K562 (cell line): ENCODE results near the gene QARS1. TPM values are rescaled to one million over a fixed set of nuclear protein-coding genes. Genes with fewer than 3 reads are reported as not detected.

ENCODE experiments used
- ATAC-seq: fragments of 200-7000 bp; cut with Tn5 transposase; 3 replicates; pipeline ENCODE4 v1.9.1; 2020; ENCODE audit warnings: moderate library complexity
- BruUV-seq: library from RNA; stranded (reverse); fragments of 400-500 nt; replicated peaks from 2 replicates; lab custom pipeline; 2021; lab: Mats Ljungman, UMichigan
- CTCF ChIA-PET: fragments of 300-600 bp; formaldehyde crosslinking; extraction: SDS; loops from one replicate; lab custom pipeline; 2021; ENCODE audit warnings: low intra/inter-chr PET ratio; lab: Yijun Ruan, JAX
- POLR2A ChIA-PET: fragments of 300-600, 350-650 bp; sonication (Branson Sonifier 250); formaldehyde crosslinking; extraction: SDS; loops from one replicate; lab custom pipeline; 2021; ENCODE audit warnings: antibody characterized with exemption, inconsistent platforms; lab: Yijun Ruan, JAX
- DNase-seq, 4 experiments: peaks; one replicate each; pipeline versions ENCODE4 v3.0.0 to v3.0.0-alpha.2; 2011 to 2018; ENCODE audit warnings: low spot score in 3 of 4, mixed read lengths in 3 of 4; ENCODE audit errors: extremely low read depth in 1 of 4
- FAIRE-seq: peaks from 2 replicates; lab custom pipeline; 2011; peaks lifted over from hg19 to GRCh38; lab: Jason Lieb, UNC
- H2AFZ ChIP-seq: 2 replicates; pipeline ENCODE4 v1.6.0; 2011; ENCODE audit warnings: low read depth, low read length, control low read depth, inconsistent platforms
- H3K27ac ChIP-seq: fragments of 200-600 bp; 3 replicates; pipeline ENCODE4 v1.8.0; 2011; ENCODE audit warnings: low read depth, mild to moderate bottlenecking, control low read depth, inconsistent platforms, low read length, moderate library complexity, mixed read lengths; ENCODE audit errors: extremely low read depth
- H3K27me3 ChIP-seq, 2 experiments: fragments of 300-600 bp in 1 of 2; 2 replicates in 1 of 2; 3 replicates in 1 of 2; pipeline versions ENCODE4 v1.6.0 to v1.8.0; 2011; ENCODE audit warnings: inconsistent platforms in 2 of 2, low read length in 2 of 2, mild to moderate bottlenecking in 1 of 2, mixed read lengths in 1 of 2, moderate library complexity in 1 of 2; ENCODE audit not compliant: control insufficient read depth in 2 of 2, insufficient read depth in 2 of 2
- H3K36me3 ChIP-seq: fragments of 300-600 bp; 3 replicates; pipeline ENCODE4 v1.8.0; 2011; ENCODE audit warnings: mild to moderate bottlenecking, low read length, inconsistent platforms; ENCODE audit not compliant: control insufficient read depth, insufficient read depth
- H3K4me1 ChIP-seq, 2 experiments: fragments of 200-600 bp in 1 of 2; replicated peaks in 1 of 2; 2 replicates in 1 of 2; 3 replicates in 1 of 2; pipeline versions ENCODE4 v1.5.1 to v1.8.0; 2011; ENCODE audit warnings: inconsistent platforms in 2 of 2, low read length in 2 of 2, mild to moderate bottlenecking in 1 of 2, mixed read lengths in 1 of 2, moderate library complexity in 1 of 2; ENCODE audit not compliant: control insufficient read depth in 2 of 2, insufficient read depth in 2 of 2
- H3K4me2 ChIP-seq: 2 replicates; pipeline ENCODE4 v1.6.1; 2011; ENCODE audit warnings: low read length, control low read depth, inconsistent platforms, mixed read lengths; ENCODE audit not compliant: insufficient read depth
- H3K4me3 ChIP-seq: fragments of 200-600 bp; sonication (generic), shearing (Covaris generic); 2 replicates; pipeline ENCODE4 v1.5.1; 2016; ENCODE audit warnings: control low read depth, inconsistent platforms
- H3K79me2 ChIP-seq: fragments of 200-600 bp; 3 replicates; pipeline ENCODE4 v1.8.0; 2011; ENCODE audit warnings: low read length, inconsistent platforms; ENCODE audit not compliant: control insufficient read depth, insufficient read depth
- H3K9ac ChIP-seq, 2 experiments: 2 replicates each; pipeline versions ENCODE4 v1.6.0 to v1.6.1; 2011; ENCODE audit warnings: low read depth in 2 of 2, low read length in 2 of 2, control low read depth in 1 of 2, inconsistent platforms in 1 of 2, mild to moderate bottlenecking in 1 of 2, mixed read lengths in 1 of 2; ENCODE audit not compliant: insufficient read depth in 1 of 2
- H3K9me1 ChIP-seq: one replicate; pipeline ENCODE4 v1.6.0; 2011; ENCODE audit warnings: inconsistent platforms, mild to moderate bottlenecking, low read length, moderate library complexity; ENCODE audit not compliant: control insufficient read depth, insufficient read depth
- H3K9me3 ChIP-seq: replicated peaks from 2 replicates; pipeline ENCODE4 v1.5.1; 2011; ENCODE audit warnings: low read depth, low read length, inconsistent platforms; ENCODE audit not compliant: control insufficient read depth, insufficient read depth
- H4K20me1 ChIP-seq: replicated peaks from 2 replicates; pipeline ENCODE4 v1.6.1; 2011; ENCODE audit warnings: low read length, inconsistent platforms, mixed read lengths; ENCODE audit not compliant: control insufficient read depth, insufficient read depth
- ARID3B ChIP-seq: fragments of 250-450 bp; sonication (Bioruptor Pico); IDR thresholded peaks from 2 replicates; pipeline ENCODE4 v1.4.0; 2020; ENCODE audit warnings: borderline replicate concordance
- BCOR ChIP-seq: fragments of 450-650 bp; IDR thresholded peaks from 2 replicates; pipeline ENCODE4 v1.6.1; 2016
- KLF6 ChIP-seq: fragments of 250-450 bp; sonication (Bioruptor Pico); IDR thresholded peaks from 2 replicates; pipeline ENCODE4 v1.4.0; 2020; ENCODE audit warnings: mild to moderate bottlenecking, moderate library complexity, borderline replicate concordance
- MAFK ChIP-seq: IDR thresholded peaks from 2 replicates; pipeline ENCODE4 v1.6.1; 2011; ENCODE audit warnings: low read length, improper control_type of control experiment
- NR2C1 ChIP-seq, 2 experiments: fragments of 450-650 bp; IDR thresholded peaks; 2 replicates each; pipeline ENCODE4 v1.6.1; 2017; ENCODE audit warnings: mild to moderate bottlenecking in 2 of 2, antibody characterized with exemption in 1 of 2, inconsistent platforms in 1 of 2, missing compliant biosample characterization in 1 of 2, missing genetic modification characterization in 1 of 2
- NR2C2 ChIP-seq, 2 experiments: fragments of 200-800 bp in 1 of 2; sonication (Bioruptor generic) in 1 of 2; sonication (generic) in 1 of 2; formaldehyde crosslinking in 1 of 2; IDR thresholded peaks; 2 replicates each; pipeline versions ENCODE4 v1.6.1 to v1.8.0; 2016 to 2022; ENCODE audit warnings: mild to moderate bottlenecking in 1 of 2, missing compliant biosample characterization in 1 of 2, missing genetic modification characterization in 1 of 2, missing genetic modification reagents in 1 of 2
- SAFB ChIP-seq: fragments of 200-400 bp; formaldehyde crosslinking; IDR thresholded peaks from 2 replicates; pipeline ENCODE4 v1.6.1; 2017; ENCODE audit warnings: low read depth, low read length, borderline replicate concordance
- SMARCA4 ChIP-seq: fragments of 450-650 bp; IDR thresholded peaks from 2 replicates; pipeline ENCODE4 v1.6.1; 2016
- STAT6 ChIP-seq: sonication (generic); formaldehyde crosslinking; IDR thresholded peaks from 2 replicates; pipeline ENCODE4 v1.8.1; 2023; ENCODE audit warnings: mild to moderate bottlenecking, missing genetic modification reagents
- ZBTB7A ChIP-seq: IDR thresholded peaks from 2 replicates; pipeline ENCODE4 v1.6.1; 2011; ENCODE audit warnings: low read depth, mild to moderate bottlenecking, low read length, moderate library complexity, borderline replicate concordance; ENCODE audit not compliant: control insufficient read depth
- ZNF696 ChIP-seq: fragments of 250-450 bp; sonication (Bioruptor Pico); conservative IDR thresholded peaks from 2 replicates; pipeline ENCODE4 v1.4.0; 2020; ENCODE audit warnings: mild to moderate bottlenecking, moderate library complexity
- WGBS: fragments of 100-300 bp; shearing (Covaris generic); methylation state at CpG from one replicate; pipeline ENCODE4 v1.1.6; 2016; ENCODE audit warnings: low coverage, mixed read lengths; ENCODE audit not compliant: insufficient coverage; ENCODE audit errors: missing lambda C conversion rate; 5-methylcytosine and 5-hydroxymethylcytosine counted together
- in situ Hi-C: fragments of 300-500 bp; cut with MboI; formaldehyde crosslinking; loops from 4 replicates; pipeline ENCODE4 v1.15.0; 2018; ENCODE audit warnings: inconsistent platforms, mixed read lengths
- intact Hi-C: fragments of 100-400 bp; cut with micrococcal nuclease; formaldehyde crosslinking; loops from 2 replicates; pipeline ENCODE4 v1.14.2; 2022
- polyA plus RNA-seq, 8 experiments: library from polyadenylated mRNA; depleted of rRNA in 4 of 8; stranded (reverse) in 5 of 8; unstranded in 3 of 8; fragments of >200 nt; fragmentation: Nextera tagmentation in 2 of 8; fragmentation: Illumina TruSeq in 1 of 8; extraction: Ambion mirVana in 2 of 8; extraction: Trizol in 1 of 8; gene quantifications; 2 replicates each; pipeline versions ENCODE4 v1.2.1 to v1.2.3, GENCODE V29; 2011 to 2014; ENCODE audit warnings: inconsistent platforms in 1 of 8, missing spikeins in 1 of 8
- total RNA-seq, 7 experiments: library from RNA; depleted of rRNA in 6 of 7; stranded (reverse); fragments of >200 nt in 6 of 7; fragmentation: Illumina TruSeq in 2 of 7; extraction: Trizol in 2 of 7; gene quantifications; 2 replicates each; pipeline versions ENCODE4 v1.2.1 to v1.2.3, GENCODE V29; 2011 to 2021; ENCODE audit warnings: low replicate concordance in 1 of 7

QARS1 gene
- total and polyA plus RNA-seq, 9 of the 15 experiments (the other 6 are each of a cell fraction or from before 2014, with no cell fraction given) = 148 to 310 (median 273) TPM

- no peaks in the 10 kb centered on the region for H4K20me1 ChIP-seq
- DNase-seq (no peak), ATAC-seq (no peak; the same call in 2 of the 3 replicates), FAIRE-seq (no peak)
- no peak overlapping the region for H3K4me2 ChIP-seq
- POLR2A ChIA-PET = interaction anchor here (0.6 to 0.9 kb wide), 2 partner anchors 11 to 23 kb away, joined by 3 read pairs; no protein-coding TSS in a partner anchor
- H3K36me3 ChIP-seq = no peaks in the 10 kb centered on the region
- H3K27me3 ChIP-seq = no peaks in the 10 kb centered on the region
- no peaks in the 10 kb centered on the region for H3K9me1 ChIP-seq
- no peak for TF ChIP-seq SAFB
- TF ChIP-seq NR2C1 (IDR thresholded peaks at IDR 0.05) = peak; percentile 79
- peak; percentile 80 for TF ChIP-seq NR2C1 (tag; IDR thresholded peaks at IDR 0.05)
- TF ChIP-seq NR2C2 (CRISPR knock-in tag; IDR thresholded peaks at IDR 0.05) = peak; percentile 56; the same call in 1 of the 2 replicates
- peak; percentile 42; the same call in 1 of the 2 replicates for TF ChIP-seq NR2C2 (tag; IDR thresholded peaks at IDR 0.05)
- H3K9ac ChIP-seq = no peak overlapping the region
- in situ Hi-C loops (loop anchor here (25.0 kb wide), 1 partner anchor 284 kb away; the partner anchor contains the start of gene NICN1), intact Hi-C loops (no loop called here)
- no peak overlapping the region for H3K27ac ChIP-seq
- CTCF ChIA-PET = no interaction called here
- H2AFZ ChIP-seq = no peak overlapping the region
- H3K9me3 ChIP-seq = no peaks in the 10 kb centered on the region
- no peaks in the 10 kb centered on the region; a peak in 1 of 5 replicates for H3K4me1 ChIP-seq
- WGBS = 34% methylated on average over 3 of the region's 3 CpGs
- BruUV-seq = no TSS peak
- no peak overlapping the region for H3K4me3 ChIP-seq
- no peaks in the 10 kb centered on the region for H3K79me2 ChIP-seq
Measured at GRCh38 chr3:49153349-49153912, 48.9 kb upstream of the QARS1 start.

- Histone ChIP-seq H3K9ac (no peak overlapping the region), H3K4me3 (no peak overlapping the region), H3K4me2 (no peak overlapping the region), H3K27me3 (no peaks in the 10 kb centered on the region), H4K20me1 (no peaks in the 10 kb centered on the region), H3K36me3 (no peaks in the 10 kb centered on the region), H3K4me1 (no peaks in the 10 kb centered on the region; a peak in 1 of 5 replicates), H3K79me2 (no peaks in the 10 kb centered on the region), H3K9me3 (no peaks in the 10 kb centered on the region), H2AFZ (no peak overlapping the region), H3K27ac (no peak overlapping the region), H3K9me1 (no peaks in the 10 kb centered on the region)
- in situ Hi-C loops = loop anchor here (25.0 kb wide), 1 partner anchor 286 kb away; the partner anchor contains the start of gene NICN1
- BruUV-seq = no TSS peak
- 57% methylated on average over 1 of the region's 2 CpGs for WGBS
- FAIRE-seq = no peak
- CTCF ChIA-PET = no interaction called here
- intact Hi-C loops = no loop called here
- no peak for ATAC-seq
- POLR2A ChIA-PET = no interaction called here
- DNase-seq = no peak
- TF ChIP-seq SMARCA4 (no peak), MAFK (no peak), BCOR (no peak), ZBTB7A (no peak), ARID3B (CRISPR knock-in tag) (no peak), KLF6 (no peak), STAT6 (CRISPR knock-in tag) (no peak), ZNF696 (CRISPR knock-in tag) (no peak)
Measured at GRCh38 chr3:49151610-49152009, 47.1 kb upstream of the QARS1 start.
